Heart right ventricle (tissue), 16 donors: ENCODE measurements around the gene MPHOSPH10. TPM values are rescaled to one million over a fixed set of nuclear protein-coding genes. Genes with fewer than 3 reads are reported as not detected.
"Not testable (repeated sequence)": the region's sequence is repeated elsewhere in the genome, so short reads cannot be mapped to it uniquely, and the experiment has no call there.

Experiments used
- ATAC-seq, 8 donors: fragments of 200-7000 bp; cut with Tn5 transposase; one replicate each; pipeline ENCODE4 v1.9.1; 2020; ENCODE audit warnings: mild to moderate bottlenecking in 8 of 8, moderate library complexity in 8 of 8, moderate number of reproducible peaks in 1 of 8
- DNase-seq, 2 donors: peaks; one replicate each; pipeline ENCODE4 v3.0.0-alpha.2; 2020
- H3K27ac ChIP-seq, 10 donors: fragments of 200-600 bp; sonication (generic) in 2 of 10; one replicate each; pipeline versions ENCODE4 v1.5.0 to v1.8.0; 2020 to 2022; ENCODE audit warnings: mild to moderate bottlenecking in 3 of 10
- H3K27me3 ChIP-seq, 7 donors: fragments of 200-600 bp; one replicate each; pipeline ENCODE4 v1.8.0; 2021 to 2022; ENCODE audit warnings: mild to moderate bottlenecking in 2 of 7
- H3K36me3 ChIP-seq, 9 donors: fragments of 200-600 bp; sonication (generic) in 1 of 9; one replicate each; pipeline versions ENCODE4 v1.5.0 to v1.8.0; 2020 to 2022; ENCODE audit warnings: mild to moderate bottlenecking in 2 of 9
- H3K4me1 ChIP-seq, 9 donors: fragments of 200-600 bp; sonication (generic) in 1 of 9; one replicate each; pipeline versions ENCODE4 v1.5.0 to v1.8.0; 2020 to 2022; ENCODE audit warnings: mild to moderate bottlenecking in 4 of 9
- H3K4me3 ChIP-seq, 10 donors: fragments of 200-600 bp; sonication (generic) in 2 of 10; one replicate each; pipeline versions ENCODE4 v1.5.0 to v1.8.0; 2020 to 2022; ENCODE audit warnings: mild to moderate bottlenecking in 7 of 10, moderate library complexity in 2 of 10
- H3K9me3 ChIP-seq, 11 donors: fragments of 200-600 bp in 10 of 11; sonication (generic) in 2 of 11; one replicate each; pipeline versions ENCODE4 v1.5.0 to v1.8.0; 2013 to 2022; ENCODE audit warnings: mild to moderate bottlenecking in 2 of 11, control low read depth in 1 of 11, moderate library complexity in 1 of 11
- WGBS, 2 donors: extraction: QIAGEN DNeasy Blood & Tissue Kit; methylation state at CpG; one replicate each; pipeline ENCODE4 v1.1.7; 2013; ENCODE audit warnings: inconsistent platforms in 1 of 2; 5-methylcytosine and 5-hydroxymethylcytosine counted together
- intact Hi-C, 10 donors: fragments of 100-400 bp; cut with DNase I; formaldehyde crosslinking; loops; one replicate each; pipeline versions ENCODE4 v1.11.1 to v1.14.2; 2022
- polyA plus RNA-seq, 2 donors: library from polyadenylated mRNA; stranded (reverse); fragments of 200-250 nt; gene quantifications; one replicate each; pipeline ENCODE4 v1.2.3, GENCODE V29; 2013
- total RNA-seq, 10 donors: library from RNA; stranded (reverse); fragmentation: NEBNext Ultra II Directional in 3 of 10; extraction: Animal tissue kit (Norgen Biotek cat#: 25700) in 3 of 10; gene quantifications; one replicate each; pipeline versions ENCODE4 v1.2.1 to v1.2.4, GENCODE V29; 2021 to 2023
- TF ChIP-seq, protein P1 (sequence below), 9 donors: fragments of 200-600 bp; sonication (generic) in 2 of 9; IDR thresholded peaks; one replicate each; pipeline versions ENCODE4 v1.5.0 to v1.8.0; 2021 to 2022; ENCODE audit warnings: antibody characterized with exemption in 9 of 9, mild to moderate bottlenecking in 5 of 9, moderate library complexity in 1 of 9
- donor health status: Arrhythmogenic right ventricular cardiomyopathy.
- donor health status: ischemic (EF 13 %, LVEDD 7.1; RV severe dilation, severe dysfunction).
- donor health status: healthy with polysubstance abuse.
- donor health status: DM: no; HTN: yes; CAD: no.
- donor health status: DM: no; HTN: no; CAD: no.
- donor health status: ischemic (EF 25% LVEDD 6.9; RV normal size, moderate dysfunction).
- donor health status: ischemic (EF 25% LVEDD 5.7; RV mildly dilated, moderate dysfunction).
- donor health status: healthy.
- donor health status: DM: yes; HTN: yes; CAD: no.
- donor health status: Ischemic cardiomyopathy.
- donor health status: ischemic (EF 35%, LVEDD 5.7; RV mildly dilated, moderate dysfunction).
- donor health status: nonischemic (EF 11% LVEDD 7.7; RV severe dilation, severe dysfunction).
- donor health status: DM: yes; HTN: yes; CAD: no.
- donor health status: PGD.
- donor health status: ischemic (EF 29% LVEDD 5.4; RV normal size, mild dysfunction).
- donor health status: nonischemic (EF 23%, LVEDD 6.1; RV moderate dilation, normal function).

Gene MPHOSPH10
- total and polyA plus RNA-seq, 12 donors, result 18.5 to 39.4 (median 22.9) TPM

DNA sequence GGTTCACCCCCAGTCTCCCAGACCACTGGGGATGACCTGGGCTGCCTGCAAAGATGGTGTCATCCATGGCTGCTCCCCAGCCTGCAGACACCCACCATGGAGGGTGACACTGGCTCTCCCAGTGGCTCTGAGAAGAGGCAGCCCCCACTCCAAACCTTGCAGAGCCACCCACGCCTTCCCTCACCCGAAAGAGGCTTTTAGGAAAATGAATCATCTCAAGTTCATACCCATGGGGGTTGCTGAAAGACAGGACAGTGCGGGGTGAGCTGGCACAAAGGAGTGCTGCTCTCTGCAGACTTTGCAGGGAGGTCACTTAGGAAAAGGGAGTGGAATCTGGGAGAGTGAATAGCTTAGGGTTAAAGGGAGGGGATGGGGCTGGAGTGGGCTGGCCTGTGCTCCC is 36.4 kb downstream of the MPHOSPH10 start:
- H3K27ac ChIP-seq, result no peak overlapping the region
- no peaks in the 10 kb centered on the region for H3K27me3 ChIP-seq
- WGBS, 2 donors, result 64 to 75% methylated on average over 3 of the region's 3 CpGs
- no peak overlapping the region for H3K4me3 ChIP-seq
- DNase-seq, result no peak
- TF ChIP-seq, protein P1, sequence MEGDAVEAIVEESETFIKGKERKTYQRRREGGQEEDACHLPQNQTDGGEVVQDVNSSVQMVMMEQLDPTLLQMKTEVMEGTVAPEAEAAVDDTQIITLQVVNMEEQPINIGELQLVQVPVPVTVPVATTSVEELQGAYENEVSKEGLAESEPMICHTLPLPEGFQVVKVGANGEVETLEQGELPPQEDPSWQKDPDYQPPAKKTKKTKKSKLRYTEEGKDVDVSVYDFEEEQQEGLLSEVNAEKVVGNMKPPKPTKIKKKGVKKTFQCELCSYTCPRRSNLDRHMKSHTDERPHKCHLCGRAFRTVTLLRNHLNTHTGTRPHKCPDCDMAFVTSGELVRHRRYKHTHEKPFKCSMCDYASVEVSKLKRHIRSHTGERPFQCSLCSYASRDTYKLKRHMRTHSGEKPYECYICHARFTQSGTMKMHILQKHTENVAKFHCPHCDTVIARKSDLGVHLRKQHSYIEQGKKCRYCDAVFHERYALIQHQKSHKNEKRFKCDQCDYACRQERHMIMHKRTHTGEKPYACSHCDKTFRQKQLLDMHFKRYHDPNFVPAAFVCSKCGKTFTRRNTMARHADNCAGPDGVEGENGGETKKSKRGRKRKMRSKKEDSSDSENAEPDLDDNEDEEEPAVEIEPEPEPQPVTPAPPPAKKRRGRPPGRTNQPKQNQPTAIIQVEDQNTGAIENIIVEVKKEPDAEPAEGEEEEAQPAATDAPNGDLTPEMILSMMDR (IDR thresholded peaks at IDR 0.05), result no peak
- H3K4me1 ChIP-seq, result no peaks in the 10 kb centered on the region
- intact Hi-C loops, result no loop called here
- no peaks in the 10 kb centered on the region for H3K36me3 ChIP-seq
- ATAC-seq, result peak in 1 of 8 donors; percentile 41
- no peaks in the 10 kb centered on the region for H3K9me3 ChIP-seq

DNA sequence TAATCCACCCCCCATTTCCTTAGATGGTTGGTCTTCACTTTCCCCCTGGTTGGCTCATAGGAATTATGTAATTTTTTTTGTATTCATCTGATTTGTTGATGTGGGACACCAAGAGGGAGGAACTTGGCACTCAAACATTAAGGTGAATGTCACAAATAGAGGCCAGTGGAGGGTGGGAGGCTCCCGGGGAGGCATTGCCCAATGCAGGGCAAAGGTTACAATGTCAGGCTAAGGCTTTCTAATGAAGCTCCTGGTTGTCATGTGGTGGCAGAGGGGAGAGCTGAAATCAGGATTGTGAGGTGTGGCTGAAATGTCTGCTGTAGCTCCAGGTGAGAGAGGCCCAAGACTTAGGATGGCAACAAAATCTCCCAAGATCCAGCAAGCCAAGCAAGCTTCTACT is 42.7 kb downstream of the MPHOSPH10 start:
- no peak for DNase-seq
- no peak overlapping the region for H3K27ac ChIP-seq
- H3K36me3 ChIP-seq, result no peaks in the 10 kb centered on the region
- H3K27me3 ChIP-seq, result peaks cover 0 to 5% (median 0%) of the 10 kb centered on the region in 7 donors
- H3K9me3 ChIP-seq, result no peaks in the 10 kb centered on the region
- intact Hi-C loops, result no loop called here
- no peak for ATAC-seq
- peaks cover 0 to 7% (median 0%) of the 10 kb centered on the region in 9 donors for H3K4me1 ChIP-seq
- no peak overlapping the region for H3K4me3 ChIP-seq
- TF ChIP-seq, protein P1 (IDR thresholded peaks at IDR 0.05), result no peak
- WGBS, 2 donors, result 70 to 71% methylated on average over 1 of the region's 1 CpG

DNA sequence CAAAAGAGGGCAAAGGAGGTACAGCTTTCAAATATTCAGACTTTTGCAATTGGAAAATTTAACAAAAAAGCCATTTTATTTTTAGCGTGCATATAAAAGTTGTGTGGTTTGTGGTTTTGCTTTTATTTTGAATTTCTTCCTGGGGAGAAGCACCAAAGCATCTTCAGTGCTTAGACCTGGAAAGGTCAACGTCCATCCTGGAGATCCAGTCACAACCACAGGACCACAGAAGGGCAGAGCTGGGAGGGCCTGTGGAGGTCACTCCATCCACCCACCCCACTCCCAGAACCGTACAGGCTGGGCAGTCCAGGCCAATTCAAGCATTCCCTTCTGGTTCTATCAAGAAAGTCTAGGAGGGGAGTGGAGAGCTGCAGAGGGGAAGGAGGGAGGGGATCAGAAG is 43.8 kb downstream of the MPHOSPH10 start:
- DNase-seq (no peak), ATAC-seq (no peak)
- TF ChIP-seq, protein P1 (IDR thresholded peaks at IDR 0.05), result no peak
- 66 to 81% methylated on average over 3 of the region's 3 CpGs for WGBS, 2 donors
- peaks cover 0 to 7% (median 0%) of the 10 kb centered on the region in 9 donors for H3K4me1 ChIP-seq
- no peaks in the 10 kb centered on the region for H3K9me3 ChIP-seq
- peaks cover 0 to 5% (median 0%) of the 10 kb centered on the region in 7 donors for H3K27me3 ChIP-seq
- intact Hi-C loops, result no loop called here
- H3K36me3 ChIP-seq, result no peaks in the 10 kb centered on the region
- no peak overlapping the region for H3K4me3 ChIP-seq
- H3K27ac ChIP-seq, result no peak overlapping the region

DNA sequence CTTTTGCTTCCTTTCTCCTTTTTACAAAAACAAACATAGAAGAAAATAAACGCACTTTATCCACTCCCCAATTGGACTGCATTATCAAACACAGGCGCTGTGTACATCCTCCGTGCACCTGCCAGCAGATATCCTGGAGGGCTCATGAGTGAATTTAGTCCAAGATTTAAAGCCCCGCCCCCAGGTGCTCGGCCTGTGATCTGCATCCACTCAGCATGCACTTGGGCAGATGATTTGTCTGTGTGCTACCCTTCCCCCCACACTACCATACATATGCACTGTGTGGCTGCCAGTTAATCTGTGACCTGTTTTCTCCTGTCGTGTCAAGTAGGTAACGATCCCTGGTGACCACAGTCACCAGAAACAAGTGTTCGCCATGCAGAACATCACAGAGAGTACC is 48.4 kb downstream of the MPHOSPH10 start:
- H3K9me3 ChIP-seq, DNase-seq, H3K4me1 ChIP-seq, intact Hi-C loops, H3K27ac ChIP-seq, H3K27me3 ChIP-seq, H3K4me3 ChIP-seq, H3K36me3 ChIP-seq, ATAC-seq: not testable (repeated sequence)
- 62% methylated on average over 8 of the region's 8 CpGs for WGBS, 2 donors

DNA sequence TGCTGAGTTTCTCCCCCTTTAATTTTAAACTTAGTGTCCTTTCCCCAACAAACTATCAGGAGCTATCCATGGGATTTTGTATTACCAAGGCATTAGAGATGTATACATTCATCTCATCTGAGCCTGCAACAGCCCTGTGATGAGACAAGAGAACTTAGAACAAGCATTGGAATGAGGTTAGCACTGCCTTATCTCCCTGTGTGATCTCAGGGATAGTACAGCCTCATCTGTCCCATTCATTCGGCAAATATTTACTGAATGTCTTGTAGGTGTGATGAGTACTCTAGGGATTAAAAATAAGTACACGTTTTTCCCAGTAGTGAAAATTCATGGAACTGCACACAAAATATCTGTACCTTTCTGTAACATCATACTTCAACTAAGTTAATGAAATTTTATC is 50.9 kb downstream of the MPHOSPH10 start:
- Histone ChIP-seq H3K27ac (no peak overlapping the region), H3K4me1 (peaks cover 0 to 7% (median 0%) of the 10 kb centered on the region in 9 donors), H3K9me3 (no peaks in the 10 kb centered on the region), H3K36me3 (peaks cover 0 to 13% (median 0%) of the 10 kb centered on the region in 9 donors), H3K27me3 (no peaks in the 10 kb centered on the region), H3K4me3 (no peak overlapping the region)
- DNase-seq (no peak), ATAC-seq (no peak)
- TF ChIP-seq, protein P1 (IDR thresholded peaks at IDR 0.05), result no peak
- intact Hi-C loops, result loop anchor here in 1 of 10 donors (5.0 to 10.0 kb wide), 2 partner anchors 77 to 261 kb away; no protein-coding TSS in a partner anchor
- WGBS, 2 donors, result 70 to 83% methylated on average over 2 of the region's 2 CpGs

DNA sequence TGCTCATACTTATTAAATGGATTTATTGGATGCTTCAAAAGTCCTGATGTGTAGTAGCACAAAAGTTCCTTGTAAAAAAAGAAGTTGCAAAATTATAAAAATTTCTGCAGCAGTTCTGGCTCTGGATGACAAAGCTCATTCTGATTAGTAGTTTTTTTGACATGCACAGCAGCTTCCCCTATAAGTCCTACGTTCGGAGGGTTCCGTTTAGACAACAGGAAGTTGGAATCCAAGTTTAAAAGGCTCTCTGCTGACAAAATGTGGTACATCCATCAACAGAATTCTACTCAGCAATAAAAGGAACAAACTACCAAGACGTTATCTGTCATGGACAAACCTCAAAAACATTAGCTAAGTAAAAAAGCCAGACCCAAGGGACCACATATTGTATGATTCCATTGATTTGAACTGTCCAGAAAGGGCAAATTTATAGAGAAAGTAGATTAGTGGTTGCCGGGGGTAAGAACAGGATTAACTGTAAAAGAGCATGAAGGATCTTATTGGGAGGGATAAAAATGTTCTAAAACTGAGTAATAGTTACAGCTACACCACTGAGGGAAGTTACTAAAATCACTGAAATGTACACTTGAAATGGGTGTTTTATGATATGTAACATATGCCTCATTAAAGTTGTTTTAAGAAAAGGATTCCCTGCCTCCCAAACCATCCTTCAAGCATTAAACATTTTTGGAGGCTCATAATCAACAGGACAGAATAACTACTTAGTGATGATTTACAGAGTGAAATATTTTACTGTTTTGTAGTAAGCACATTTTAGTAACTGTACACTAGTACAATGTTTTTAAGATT is 53.1 kb downstream of the MPHOSPH10 start:
- not testable (repeated sequence) for H3K4me3 ChIP-seq, H3K9me3 ChIP-seq, H3K27me3 ChIP-seq, H3K4me1 ChIP-seq, DNase-seq, ATAC-seq, H3K27ac ChIP-seq
- intact Hi-C loops, result loop anchor here in 1 of 10 donors (1.0 to 10.0 kb wide), 3 partner anchors 12 to 259 kb away; no protein-coding TSS in a partner anchor
- H3K36me3 ChIP-seq, result peaks cover 0 to 30% (median 0%) of the 10 kb centered on the region in 9 donors
- WGBS, 2 donors, result 20 to 36% methylated on average over 2 of the region's 5 CpGs
